HG03378 (cell line): Measurements from ENCODE around the gene AUTS2.
"Not testable (repeated sequence)": the region's sequence is repeated elsewhere in the genome, so short reads cannot be mapped to it uniquely, and the experiment has no call there.

Experiments used
- ATAC-seq: cut with Tn5 transposase; IDR thresholded peaks from one replicate; pipeline ENCODE4 v1.9.1; 2021; ENCODE audit warnings: mild to moderate bottlenecking, moderate library complexity; ENCODE audit not compliant: unreplicated experiment

The AUTS2 gene

DNA sequence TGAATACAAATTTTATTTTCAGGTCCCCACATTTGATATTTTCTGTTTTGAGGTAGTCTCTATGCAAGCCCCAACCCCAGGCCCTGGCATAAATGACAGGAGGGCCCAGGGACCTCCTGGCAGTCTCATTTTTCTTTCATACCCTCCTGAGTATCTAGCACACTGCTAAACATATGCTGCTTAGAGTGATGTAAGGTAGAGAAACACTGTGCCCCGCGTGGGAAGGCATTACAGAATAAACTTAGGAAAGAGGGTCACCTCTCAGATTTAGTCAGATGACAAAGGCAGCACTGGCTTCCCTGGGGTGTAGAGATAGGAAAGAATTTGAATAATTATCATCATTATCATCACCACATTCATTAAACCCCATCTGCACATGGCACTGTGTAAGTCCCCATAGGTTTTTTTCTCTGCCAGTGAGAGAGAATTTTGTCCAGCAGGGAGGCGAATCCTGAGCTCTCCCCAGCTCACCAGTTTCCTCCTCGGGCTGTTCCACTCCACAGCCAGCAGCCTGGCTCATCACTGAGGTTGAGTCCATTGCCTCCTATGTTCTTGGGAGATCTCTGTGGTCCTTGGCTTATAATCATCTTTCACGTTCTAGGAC, 1026.3 kb downstream of the AUTS2 start:
- no peak for ATAC-seq

GRCh38 chr7:70627461-70627860, 1029.2 kb downstream of the AUTS2 start:
- no peak for ATAC-seq

- no peak for ATAC-seq
These were observed 1032.2 kb downstream of the AUTS2 start for GRCh38 chr7:70630440-70630817.

GRCh38 chr7:70630818-70631457, 1032.7 kb downstream of the AUTS2 start:
- ATAC-seq, result no peak

GRCh38 chr7:70631718-70632117, 1033.4 kb downstream of the AUTS2 start:
- ATAC-seq, result no peak

DNA sequence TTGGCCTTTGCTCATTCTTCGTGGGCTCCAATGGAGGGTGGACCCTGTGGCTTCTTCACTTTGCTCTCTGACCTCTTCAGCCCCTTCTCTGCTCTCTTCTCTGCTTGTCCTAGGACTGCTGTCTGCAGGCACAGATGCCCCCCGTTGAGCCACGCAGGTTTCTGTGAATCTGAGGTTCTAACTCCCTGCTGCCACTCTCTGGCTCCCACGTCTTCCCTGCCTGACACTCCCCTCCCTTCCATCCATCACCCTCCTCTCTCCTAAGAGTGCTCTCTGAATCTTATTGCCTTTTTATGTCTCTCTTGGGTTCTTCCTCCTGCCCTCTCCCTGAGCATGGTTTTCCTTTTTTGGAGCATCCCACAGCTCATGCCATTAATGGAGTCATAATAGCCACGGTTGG, 1034.1 kb downstream of the AUTS2 start:
- ATAC-seq, result no peak

- no peak for ATAC-seq
These were observed 1035.8 kb downstream of the AUTS2 start for GRCh38 chr7:70634071-70634470.

GRCh38 chr7:70634610-70635068, 1036.4 kb downstream of the AUTS2 start:
- ATAC-seq, result no peak

DNA sequence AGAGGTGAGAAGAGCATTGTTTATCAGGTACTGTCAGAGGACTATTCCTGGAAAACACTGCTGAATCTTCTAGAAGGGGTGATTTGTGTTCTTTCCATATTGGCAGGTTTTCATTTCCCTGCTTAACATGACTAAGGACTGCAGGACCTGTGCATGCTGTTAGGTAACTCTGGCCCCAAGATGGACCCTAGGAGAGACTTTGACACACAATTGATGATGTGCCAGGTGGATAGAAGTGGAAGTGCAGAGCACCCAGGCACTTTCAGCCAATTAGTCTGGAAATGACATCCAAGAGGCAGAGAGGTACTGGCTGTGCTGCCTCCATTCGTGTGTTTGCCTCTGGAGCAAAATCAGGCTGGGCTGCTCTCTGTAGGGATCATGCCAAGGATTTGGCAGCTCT, 1037.4 kb downstream of the AUTS2 start:
- no peak for ATAC-seq

DNA sequence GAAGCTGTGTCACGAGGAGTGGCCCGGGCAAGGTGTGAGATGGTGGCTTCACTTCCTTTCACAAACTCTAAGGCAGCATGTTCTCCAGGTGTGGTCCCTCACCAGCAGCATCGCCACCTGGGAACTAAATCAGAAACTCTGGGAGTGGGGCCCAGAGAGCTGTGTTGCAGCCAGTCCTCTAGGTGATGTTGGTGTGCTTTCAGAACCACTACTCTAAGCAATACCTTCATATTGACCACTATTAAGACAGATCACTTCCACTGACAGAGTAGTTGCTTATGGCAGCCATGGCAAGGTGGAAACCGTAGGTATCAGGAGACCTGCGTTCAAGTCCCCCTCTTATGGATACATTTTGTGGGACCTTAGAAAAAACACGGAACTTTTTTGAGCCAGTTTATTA, 1037.9 kb downstream of the AUTS2 start:
- ATAC-seq, result no peak

GRCh38 chr7:70637726-70638125, 1039.5 kb downstream of the AUTS2 start:
- no peak for ATAC-seq

GRCh38 chr7:70638158-70639107, 1040.2 kb downstream of the AUTS2 start:
- ATAC-seq, result no peak

DNA sequence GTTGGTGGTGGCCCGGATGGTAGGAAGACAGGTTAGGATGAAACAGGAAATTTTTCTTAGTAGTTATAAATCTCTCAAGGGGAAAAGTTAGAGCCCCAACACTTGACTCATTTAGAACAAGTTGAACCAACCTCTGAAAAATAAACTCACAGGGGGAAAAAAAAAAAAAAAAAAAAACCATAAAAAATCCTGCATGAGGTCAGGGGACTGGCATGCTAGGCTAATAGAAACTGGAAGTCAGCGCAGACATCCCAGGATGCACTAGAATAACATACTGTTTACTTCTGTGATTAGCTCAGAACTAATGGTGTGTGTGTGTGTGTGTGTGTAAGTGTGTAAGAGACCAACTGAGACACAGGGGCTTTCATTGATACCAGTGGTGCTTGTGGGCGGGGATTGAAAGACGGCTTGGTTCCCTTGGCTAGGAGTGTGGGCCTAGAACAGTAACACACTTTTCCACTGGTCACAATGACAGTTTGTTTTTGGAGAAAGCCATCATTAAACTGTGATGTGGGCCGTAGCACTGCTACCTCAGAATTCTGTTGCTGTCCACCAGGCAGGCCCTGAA, 1042.1 kb downstream of the AUTS2 start:
- ATAC-seq, result no peak

- no peak for ATAC-seq
These were observed 1043.6 kb downstream of the AUTS2 start for GRCh38 chr7:70641882-70642281.

- no peak for ATAC-seq
These were observed 1047.0 kb downstream of the AUTS2 start for GRCh38 chr7:70645279-70645678.

DNA sequence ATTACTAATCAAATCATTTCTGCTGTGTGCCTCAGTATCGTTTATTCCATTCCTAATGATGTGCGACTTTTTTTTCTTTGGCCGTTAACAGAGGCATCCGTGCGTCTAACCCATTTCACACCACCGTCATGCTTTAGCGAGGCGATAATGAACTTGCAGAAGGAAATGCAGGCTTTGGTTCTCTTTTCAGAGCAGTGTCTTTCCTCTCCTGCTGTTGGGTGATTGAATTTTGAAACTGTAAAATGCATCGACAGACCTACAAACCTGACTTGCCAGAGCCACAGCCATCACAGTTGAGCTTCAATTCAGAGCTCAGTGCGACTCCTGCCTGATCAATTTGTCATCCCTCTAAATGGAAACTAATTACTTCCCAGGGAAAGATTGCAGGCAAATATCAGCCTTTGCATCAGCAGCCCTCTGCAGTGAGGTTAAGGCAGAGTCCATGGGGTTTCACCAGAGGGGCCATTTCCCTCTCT, 1047.6 kb downstream of the AUTS2 start:
- ATAC-seq, result no peak

DNA sequence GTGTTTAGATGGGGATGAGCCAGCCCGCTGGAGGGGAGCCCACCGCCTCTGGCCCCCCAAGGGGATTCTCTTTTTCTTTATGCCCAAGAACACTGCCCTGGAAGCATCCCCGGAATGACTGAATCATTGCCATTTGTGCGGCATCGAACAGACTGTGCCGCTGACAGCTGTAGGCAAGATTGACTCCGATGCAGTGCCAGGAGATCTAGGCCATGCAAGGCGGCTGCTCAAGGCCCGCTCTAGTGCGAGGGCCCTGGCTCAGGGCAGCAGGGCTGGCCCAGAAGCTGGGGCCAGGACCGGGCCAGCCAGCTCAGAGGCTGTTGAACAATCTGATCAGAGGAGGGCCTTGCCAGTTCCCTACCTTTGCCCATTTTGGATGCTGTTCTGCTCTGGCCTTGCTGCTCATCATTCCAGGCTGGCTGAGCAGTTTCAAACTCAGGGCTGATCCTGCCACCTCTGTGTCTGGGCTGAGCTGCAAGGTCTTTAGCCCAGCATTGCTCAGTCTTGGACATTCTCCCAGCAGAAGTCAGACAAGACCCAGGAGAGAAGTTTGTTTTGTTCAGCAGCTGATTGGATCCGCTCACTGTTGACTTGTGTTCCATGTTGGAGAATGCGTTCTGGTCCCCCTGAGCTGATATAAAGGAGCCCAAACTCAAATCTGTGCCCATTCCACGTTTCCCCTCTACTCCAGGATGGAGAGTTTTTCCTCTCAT, 1048.4 kb downstream of the AUTS2 start:
- no peak for ATAC-seq

- ATAC-seq, result peak; percentile 92
These were observed 1049.7 kb downstream of the AUTS2 start for GRCh38 chr7:70647801-70648498.

GRCh38 chr7:70648499-70648861, 1050.2 kb downstream of the AUTS2 start:
- not testable (repeated sequence) for ATAC-seq

DNA sequence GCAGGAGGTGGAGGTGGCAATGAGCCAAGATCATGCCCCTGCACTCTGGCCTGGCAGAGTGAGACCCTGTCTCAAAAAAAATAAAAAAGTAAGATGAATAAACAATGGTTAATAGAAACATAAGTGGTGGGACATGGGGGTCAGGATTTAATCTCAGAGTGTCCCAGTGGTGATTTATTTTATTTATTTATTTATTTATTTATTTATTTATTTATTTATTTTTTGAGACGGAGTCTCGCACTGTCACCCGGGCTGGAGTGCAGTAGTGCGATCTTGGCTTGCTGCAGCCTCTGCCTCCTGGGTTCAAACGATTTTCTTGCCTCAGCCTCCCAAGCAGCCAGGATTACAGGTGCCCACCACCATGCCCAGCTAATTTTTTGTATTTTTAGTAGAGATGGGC, 1051.0 kb downstream of the AUTS2 start:
- no peak for ATAC-seq
